Upper lobe of right lung (tissue), 1 donor: ENCODE measurements around the gene EBF4. TPM values are rescaled to one million over a fixed set of nuclear protein-coding genes. Genes with fewer than 3 reads are reported as not detected.

Source experiments
- ATAC-seq: fragments of 200-7000 bp; cut with Tn5 transposase; one replicate; pipeline ENCODE4 v1.9.1; 2020; ENCODE audit warnings: mild to moderate bottlenecking, moderate library complexity
- DNase-seq: peaks from one replicate; pipeline ENCODE4 v3.0.0-alpha.2; 2020
- H3K27ac ChIP-seq: fragments of 200-600 bp; one replicate; pipeline ENCODE4 v1.8.0; 2022
- H3K27me3 ChIP-seq: fragments of 200-600 bp; one replicate; pipeline ENCODE4 v1.8.0; 2022; ENCODE audit warnings: mild to moderate bottlenecking
- H3K36me3 ChIP-seq: fragments of 200-600 bp; one replicate; pipeline ENCODE4 v1.8.0; 2022
- H3K4me1 ChIP-seq: fragments of 200-600 bp; one replicate; pipeline ENCODE4 v1.8.0; 2022
- H3K4me3 ChIP-seq: fragments of 200-600 bp; one replicate; pipeline ENCODE4 v1.8.0; 2022; ENCODE audit warnings: mild to moderate bottlenecking
- H3K9me3 ChIP-seq: fragments of 200-600 bp; one replicate; pipeline ENCODE4 v1.8.0; 2022
- intact Hi-C: fragments of 100-400 bp; cut with DNase I; formaldehyde crosslinking; loops from one replicate; pipeline ENCODE4 v1.11.0; 2022
- total RNA-seq: library from RNA; stranded (reverse); fragmentation: NEBNext Ultra II Directional; extraction: Animal tissue kit (Norgen Biotek cat#: 25700); gene quantifications from one replicate; pipeline ENCODE4 v1.2.1, GENCODE V29; 2021
- TF ChIP-seq, protein P1 (sequence below): fragments of 200-600 bp; IDR thresholded peaks from one replicate; pipeline ENCODE4 v1.8.0; 2022; ENCODE audit warnings: antibody characterized with exemption
- donor health status: DM: no; HTN: yes; CAD: no; lungs with severe emphysema.

Gene EBF4
- total RNA-seq, 1 donor from 2014 or later: 19.5 TPM

DNA sequence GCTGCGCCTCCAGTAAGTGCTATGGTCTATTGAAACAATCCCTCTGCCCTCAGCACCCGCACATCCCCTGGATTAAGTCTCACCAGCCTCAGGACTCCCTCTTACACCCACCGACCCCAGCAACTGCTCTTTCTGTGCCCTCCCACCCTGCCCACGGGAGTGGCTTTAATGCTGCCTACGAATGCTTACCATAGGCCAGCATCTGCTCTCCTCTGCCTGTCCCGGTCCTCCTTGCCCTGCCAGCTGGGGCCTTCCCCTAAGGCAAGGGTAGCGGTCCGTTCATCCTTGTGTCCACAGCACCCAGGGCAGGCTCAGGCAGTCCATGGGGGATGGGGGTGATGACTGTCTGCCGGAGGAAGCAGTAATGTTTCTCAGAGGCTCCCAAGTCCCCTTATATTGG, 4.1 kb downstream of the EBF4 start:
- Histone ChIP-seq H3K4me3 (no peak overlapping the region), H3K36me3 (no peaks in the 10 kb centered on the region), H3K9me3 (no peaks in the 10 kb centered on the region), H3K27me3 (peaks cover 30% of the 10 kb centered on the region), H3K27ac (no peak overlapping the region), H3K4me1 (peaks cover 16% of the 10 kb centered on the region)
- DNase-seq: no peak
- TF ChIP-seq, protein P1, sequence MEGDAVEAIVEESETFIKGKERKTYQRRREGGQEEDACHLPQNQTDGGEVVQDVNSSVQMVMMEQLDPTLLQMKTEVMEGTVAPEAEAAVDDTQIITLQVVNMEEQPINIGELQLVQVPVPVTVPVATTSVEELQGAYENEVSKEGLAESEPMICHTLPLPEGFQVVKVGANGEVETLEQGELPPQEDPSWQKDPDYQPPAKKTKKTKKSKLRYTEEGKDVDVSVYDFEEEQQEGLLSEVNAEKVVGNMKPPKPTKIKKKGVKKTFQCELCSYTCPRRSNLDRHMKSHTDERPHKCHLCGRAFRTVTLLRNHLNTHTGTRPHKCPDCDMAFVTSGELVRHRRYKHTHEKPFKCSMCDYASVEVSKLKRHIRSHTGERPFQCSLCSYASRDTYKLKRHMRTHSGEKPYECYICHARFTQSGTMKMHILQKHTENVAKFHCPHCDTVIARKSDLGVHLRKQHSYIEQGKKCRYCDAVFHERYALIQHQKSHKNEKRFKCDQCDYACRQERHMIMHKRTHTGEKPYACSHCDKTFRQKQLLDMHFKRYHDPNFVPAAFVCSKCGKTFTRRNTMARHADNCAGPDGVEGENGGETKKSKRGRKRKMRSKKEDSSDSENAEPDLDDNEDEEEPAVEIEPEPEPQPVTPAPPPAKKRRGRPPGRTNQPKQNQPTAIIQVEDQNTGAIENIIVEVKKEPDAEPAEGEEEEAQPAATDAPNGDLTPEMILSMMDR: no peak
- intact Hi-C loops: no loop called here
- ATAC-seq: no peak

DNA sequence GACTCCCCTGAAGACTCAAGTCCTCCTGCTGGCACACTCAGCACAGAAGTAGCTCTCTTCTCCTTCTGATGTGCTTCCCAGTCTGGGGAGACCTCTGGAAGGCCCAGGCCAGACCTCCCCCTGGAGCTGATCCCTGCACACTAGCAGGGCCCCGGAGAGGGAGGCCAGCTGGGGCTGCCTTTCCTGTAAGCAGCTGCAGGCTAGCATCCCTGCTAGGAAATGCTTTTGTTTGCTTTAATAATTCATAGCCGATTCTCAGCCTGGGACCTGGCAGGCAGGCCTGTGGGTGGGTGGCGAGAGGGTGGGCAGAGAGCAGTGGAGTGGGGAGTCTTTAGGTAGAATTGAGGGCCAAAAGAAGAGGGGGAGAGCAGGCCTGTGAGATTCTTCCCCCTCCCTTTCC, 5.2 kb downstream of the EBF4 start:
- no peak overlapping the region for H3K4me3 ChIP-seq
- DNase-seq (no peak), ATAC-seq (no peak)
- peaks cover 11% of the 10 kb centered on the region for H3K4me1 ChIP-seq
- TF ChIP-seq, protein P1: no peak
- no peak overlapping the region for H3K27ac ChIP-seq
- H3K9me3 ChIP-seq: no peaks in the 10 kb centered on the region
- H3K36me3 ChIP-seq: no peaks in the 10 kb centered on the region
- intact Hi-C loops: no loop called here
- peaks cover 30% of the 10 kb centered on the region for H3K27me3 ChIP-seq

DNA sequence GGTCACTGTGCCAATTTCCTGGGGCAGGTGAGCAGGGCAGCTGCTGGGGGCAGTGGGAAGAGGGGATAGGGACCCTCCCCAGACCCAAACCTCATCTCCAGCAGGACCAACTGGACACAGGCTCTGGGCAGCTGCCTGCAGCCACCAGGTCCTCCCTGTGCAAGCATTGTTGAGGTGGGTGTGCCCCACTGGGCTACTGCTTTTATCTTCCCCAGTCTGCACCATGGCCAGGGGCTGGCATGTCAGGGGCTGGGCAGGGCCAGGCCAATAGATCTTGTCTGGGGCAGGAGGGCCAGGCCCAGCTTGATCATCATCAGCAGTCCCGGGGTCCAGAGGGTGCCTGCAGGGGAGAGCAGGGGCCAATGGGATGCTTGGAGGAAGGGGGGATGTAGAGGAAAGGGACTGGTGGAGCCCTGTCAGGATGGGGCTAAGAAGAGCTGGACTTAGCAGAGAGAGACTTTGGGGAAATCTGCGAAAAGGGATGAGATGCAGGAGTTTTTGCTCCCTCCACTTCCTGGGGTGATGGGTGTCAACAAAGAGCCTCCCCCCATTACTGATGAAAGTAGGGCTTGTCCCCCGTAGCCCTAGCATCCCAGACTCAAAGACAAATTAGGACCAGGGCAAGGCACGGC, 5.7 kb downstream of the EBF4 start:
- H3K27ac ChIP-seq: no peak overlapping the region
- TF ChIP-seq, protein P1: no peak
- DNase-seq (no peak), ATAC-seq (no peak)
- peaks cover 11% of the 10 kb centered on the region for H3K4me1 ChIP-seq
- no peaks in the 10 kb centered on the region for H3K36me3 ChIP-seq
- no peak overlapping the region for H3K4me3 ChIP-seq
- peaks cover 30% of the 10 kb centered on the region for H3K27me3 ChIP-seq
- H3K9me3 ChIP-seq: no peaks in the 10 kb centered on the region
- intact Hi-C loops: no loop called here

DNA sequence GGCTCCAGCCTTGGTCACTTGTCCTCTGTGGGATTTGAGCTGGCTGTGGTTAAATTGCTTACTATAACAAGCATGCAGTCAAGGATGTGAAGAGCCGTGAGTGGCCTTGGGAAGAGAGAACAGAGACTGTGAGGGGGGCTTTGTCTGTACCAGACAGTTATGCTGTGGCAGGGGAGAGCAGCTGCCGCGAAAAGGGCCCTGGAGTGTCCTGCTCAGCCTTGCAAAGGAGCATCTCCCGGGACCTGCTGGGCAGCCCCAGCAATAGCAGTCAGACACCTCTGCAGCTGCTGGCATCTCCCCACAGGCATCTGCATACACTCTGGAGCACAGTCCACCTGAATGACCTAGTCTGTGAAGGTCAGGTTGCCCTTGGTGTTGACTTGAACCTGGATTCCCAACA, 6.3 kb downstream of the EBF4 start:
- no peak for DNase-seq

DNA sequence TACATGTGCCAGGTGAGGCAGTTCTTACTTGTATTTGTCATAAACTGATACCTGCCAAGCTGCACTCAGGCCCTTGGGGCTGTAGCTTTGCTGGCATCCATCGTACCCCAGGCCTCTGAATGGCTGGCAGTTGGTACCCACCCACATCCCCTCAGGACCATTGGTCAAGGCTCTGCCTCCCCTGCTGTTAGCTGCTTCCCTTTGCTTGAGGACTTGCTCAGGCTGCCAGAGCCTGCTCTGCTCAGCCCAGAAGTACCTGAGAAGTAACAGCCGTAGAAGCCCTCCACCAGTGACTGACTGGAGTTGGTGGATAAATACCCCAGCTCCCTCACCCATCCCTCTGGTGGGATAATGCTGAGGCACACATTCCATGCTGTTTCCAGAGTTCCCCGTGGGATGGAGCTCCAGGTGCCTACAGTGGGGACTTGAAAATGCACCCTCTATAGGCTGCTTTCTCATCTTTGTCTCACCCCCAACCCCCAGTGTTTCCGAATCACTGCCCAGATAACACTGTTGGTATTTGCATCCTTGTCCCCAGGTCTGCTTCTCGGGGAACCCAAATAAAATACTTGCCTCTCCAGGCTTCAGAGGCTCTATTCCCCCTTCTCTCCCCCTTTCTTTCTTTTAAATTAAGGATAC, 7.3 kb downstream of the EBF4 start:
- no peaks in the 10 kb centered on the region for H3K4me1 ChIP-seq
- H3K4me3 ChIP-seq: no peak overlapping the region
- no peaks in the 10 kb centered on the region for H3K36me3 ChIP-seq
- DNase-seq (no peak), ATAC-seq (no peak)
- no peak overlapping the region for H3K27ac ChIP-seq
- H3K9me3 ChIP-seq: no peaks in the 10 kb centered on the region
- TF ChIP-seq, protein P1: no peak
- peaks cover 19% of the 10 kb centered on the region for H3K27me3 ChIP-seq
- intact Hi-C loops: no loop called here

More for the DNA sequence above, 6.3 kb downstream of the EBF4 start:
- no peaks in the 10 kb centered on the region for H3K36me3 ChIP-seq
- TF ChIP-seq, protein P1: no peak
- no peak for ATAC-seq
- H3K4me3 ChIP-seq: no peak overlapping the region
- peaks cover 27% of the 10 kb centered on the region for H3K27me3 ChIP-seq
- H3K27ac ChIP-seq: no peak overlapping the region
- peaks cover 6% of the 10 kb centered on the region for H3K4me1 ChIP-seq
- H3K9me3 ChIP-seq: no peaks in the 10 kb centered on the region
- intact Hi-C loops: no loop called here
